Hepatocyte (in vitro differentiated cells): ENCODE data around the gene RUNX1. TPM values are rescaled to one million over a fixed set of nuclear protein-coding genes. Genes with fewer than 3 reads are reported as not detected.

Source experiments
- DNase-seq: peaks from one replicate; pipeline ENCODE4 v3.0.0-alpha.2; 2016; ENCODE audit warnings: low spot score
- H2AFZ ChIP-seq: fragments of 200-600 bp; sonication (generic); 2 replicates; pipeline ENCODE4 v1.6.0; 2016; ENCODE audit warnings: antibody characterized with exemption, mild to moderate bottlenecking
- H3K27ac ChIP-seq: fragments of 200-600 bp; sonication (generic); 2 replicates; pipeline ENCODE4 v1.5.1; 2016; ENCODE audit warnings: mild to moderate bottlenecking
- H3K27me3 ChIP-seq: fragments of 200-600 bp; sonication (generic); 2 replicates; pipeline ENCODE4 v1.6.1; 2016
- H3K36me3 ChIP-seq: fragments of 200-600 bp; sonication (generic); replicated peaks from 2 replicates; pipeline ENCODE4 v1.5.1; 2016; ENCODE audit warnings: low read depth; ENCODE audit not compliant: insufficient read depth
- H3K4me1 ChIP-seq: fragments of 200-600 bp; sonication (generic); 2 replicates; pipeline ENCODE4 v1.5.1; 2016; ENCODE audit warnings: mild to moderate bottlenecking, moderate library complexity; ENCODE audit not compliant: insufficient read depth
- H3K4me2 ChIP-seq: fragments of 200-600 bp; sonication (generic); 2 replicates; pipeline ENCODE4 v1.6.0; 2016
- H3K4me3 ChIP-seq: fragments of 200-600 bp; sonication (generic); 2 replicates; pipeline ENCODE4 v1.5.1; 2016; ENCODE audit warnings: mild to moderate bottlenecking
- H3K79me2 ChIP-seq: fragments of 200-600 bp; sonication (generic); 2 replicates; pipeline ENCODE4 v1.6.0; 2017; ENCODE audit warnings: mild to moderate bottlenecking
- H3K9me2 ChIP-seq: fragments of 200-600 bp; sonication (generic); replicated peaks from 2 replicates; pipeline ENCODE4 v1.6.0; 2017; ENCODE audit warnings: mild to moderate bottlenecking; ENCODE audit not compliant: insufficient read depth
- H3K9me3 ChIP-seq: fragments of 200-600 bp; sonication (generic); 2 replicates; pipeline ENCODE4 v1.5.1; 2016; ENCODE audit warnings: low read depth, mild to moderate bottlenecking
- H4K20me1 ChIP-seq: fragments of 200-600 bp; sonication (generic); 2 replicates; pipeline ENCODE4 v1.6.0; 2016; ENCODE audit warnings: mild to moderate bottlenecking; ENCODE audit not compliant: insufficient read depth, poor library complexity, severe bottlenecking
- EZH2 ChIP-seq: fragments of 200-600 bp; sonication (generic); IDR thresholded peaks from 2 replicates; pipeline ENCODE4 v1.6.1; 2016; ENCODE audit warnings: antibody characterized with exemption, mild to moderate bottlenecking, borderline replicate concordance
- EZH2phosphoT487 ChIP-seq: fragments of 200-600 bp; sonication (generic); IDR thresholded peaks from one replicate; pipeline ENCODE4 v1.6.1; 2018; ENCODE audit warnings: antibody characterized with exemption, mild to moderate bottlenecking, low read depth, moderate library complexity; ENCODE audit not compliant: unreplicated experiment, severe bottlenecking
- WGBS: methylation state at CpG from one replicate; pipeline ENCODE4 v1.1.6; 2016; ENCODE audit warnings: low lambda C conversion rate; ENCODE audit errors: missing lambda C conversion rate; 5-methylcytosine and 5-hydroxymethylcytosine counted together
- polyA plus RNA-seq: library from polyadenylated mRNA; unstranded; fragments of >200 nt; fragmentation: Nextera tagmentation; extraction: Ambion mirVana; gene quantifications from 2 replicates; pipeline ENCODE4 v1.2.1, GENCODE V29; 2016
- total RNA-seq: library from RNA; depleted of rRNA; stranded (reverse); fragments of >200 nt; gene quantifications from 2 replicates; pipeline ENCODE4 v1.2.3, GENCODE V29; 2014
- TF ChIP-seq, protein P1 (sequence below): fragments of 200-600 bp; sonication (generic); IDR thresholded peaks from 2 replicates; pipeline ENCODE4 v1.5.1; 2016; ENCODE audit warnings: antibody characterized with exemption, mild to moderate bottlenecking; ENCODE audit not compliant: poor library complexity

RUNX1 gene
- total and polyA plus RNA-seq, 2 experiments from 2014 or later = 8.5 to 10.9 TPM

DNA sequence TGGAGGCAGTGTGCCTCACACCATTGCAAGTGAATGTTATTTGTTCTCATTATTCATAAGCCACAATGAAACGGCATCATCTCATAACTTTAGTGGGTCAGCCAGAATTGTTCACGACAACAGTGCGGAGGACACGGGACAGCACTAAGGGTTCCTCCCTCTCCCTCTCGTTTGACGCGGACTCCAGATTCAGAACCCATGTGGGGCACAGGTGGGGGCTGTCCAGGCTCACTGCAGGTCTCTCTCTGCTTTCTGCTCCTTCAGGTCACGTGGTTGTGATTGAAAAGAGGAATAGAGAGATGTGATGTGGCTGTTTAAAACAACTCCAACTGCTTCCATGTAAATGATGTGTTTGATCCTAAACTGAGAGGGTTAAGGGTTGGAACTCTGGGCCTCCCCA, 13.5 kb downstream of the RUNX1 start:
- no peaks in the 10 kb centered on the region for H3K9me3 ChIP-seq
- no peak overlapping the region for H3K4me3 ChIP-seq
- no peak overlapping the region for H3K4me2 ChIP-seq
- H4K20me1 ChIP-seq = no peaks in the 10 kb centered on the region
- no peak for DNase-seq
- no peaks in the 10 kb centered on the region for H3K9me2 ChIP-seq
- TF ChIP-seq, protein P1, sequence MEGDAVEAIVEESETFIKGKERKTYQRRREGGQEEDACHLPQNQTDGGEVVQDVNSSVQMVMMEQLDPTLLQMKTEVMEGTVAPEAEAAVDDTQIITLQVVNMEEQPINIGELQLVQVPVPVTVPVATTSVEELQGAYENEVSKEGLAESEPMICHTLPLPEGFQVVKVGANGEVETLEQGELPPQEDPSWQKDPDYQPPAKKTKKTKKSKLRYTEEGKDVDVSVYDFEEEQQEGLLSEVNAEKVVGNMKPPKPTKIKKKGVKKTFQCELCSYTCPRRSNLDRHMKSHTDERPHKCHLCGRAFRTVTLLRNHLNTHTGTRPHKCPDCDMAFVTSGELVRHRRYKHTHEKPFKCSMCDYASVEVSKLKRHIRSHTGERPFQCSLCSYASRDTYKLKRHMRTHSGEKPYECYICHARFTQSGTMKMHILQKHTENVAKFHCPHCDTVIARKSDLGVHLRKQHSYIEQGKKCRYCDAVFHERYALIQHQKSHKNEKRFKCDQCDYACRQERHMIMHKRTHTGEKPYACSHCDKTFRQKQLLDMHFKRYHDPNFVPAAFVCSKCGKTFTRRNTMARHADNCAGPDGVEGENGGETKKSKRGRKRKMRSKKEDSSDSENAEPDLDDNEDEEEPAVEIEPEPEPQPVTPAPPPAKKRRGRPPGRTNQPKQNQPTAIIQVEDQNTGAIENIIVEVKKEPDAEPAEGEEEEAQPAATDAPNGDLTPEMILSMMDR = no peak
- TF ChIP-seq EZH2 (no peak), EZH2phosphoT487 (no peak)
- H3K79me2 ChIP-seq = no peaks in the 10 kb centered on the region
- H2AFZ ChIP-seq = no peak overlapping the region
- no peak overlapping the region for H3K27ac ChIP-seq
- H3K27me3 ChIP-seq = no peaks in the 10 kb centered on the region
- peaks cover 7% of the 10 kb centered on the region for H3K4me1 ChIP-seq
- 91% methylated on average over 8 of the region's 8 CpGs for WGBS
- H3K36me3 ChIP-seq = no peaks in the 10 kb centered on the region

DNA sequence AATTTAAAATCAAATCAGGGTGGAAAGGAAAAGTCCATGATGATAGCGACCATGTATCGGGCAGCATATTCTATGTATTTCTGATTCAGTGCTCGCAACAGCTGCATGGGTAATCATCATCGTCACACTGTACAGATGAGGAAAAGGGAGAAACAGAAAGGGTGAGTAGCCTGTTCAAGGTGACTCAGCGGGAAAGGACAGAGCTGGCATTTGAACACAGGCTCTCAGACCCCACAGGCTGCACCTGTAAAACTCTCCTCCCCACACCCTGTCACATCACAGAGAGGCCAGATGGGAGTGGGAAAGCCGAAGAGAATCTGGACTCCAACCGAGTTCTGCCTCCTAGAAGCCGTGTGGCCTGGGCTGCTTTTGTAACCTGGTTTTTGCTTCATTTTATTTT, 14.0 kb downstream of the RUNX1 start:
- H2AFZ ChIP-seq = no peak overlapping the region
- H3K9me2 ChIP-seq = no peaks in the 10 kb centered on the region
- H3K27ac ChIP-seq = no peak overlapping the region
- no peak for TF ChIP-seq EZH2
- TF ChIP-seq EZH2phosphoT487 = no peak
- TF ChIP-seq, protein P1 = no peak
- no peaks in the 10 kb centered on the region for H3K79me2 ChIP-seq
- no peaks in the 10 kb centered on the region for H4K20me1 ChIP-seq
- no peak overlapping the region for H3K4me2 ChIP-seq
- no peaks in the 10 kb centered on the region for H3K36me3 ChIP-seq
- 95% methylated on average over 8 of the region's 8 CpGs for WGBS
- no peaks in the 10 kb centered on the region for H3K9me3 ChIP-seq
- no peak overlapping the region for H3K4me3 ChIP-seq
- H3K27me3 ChIP-seq = no peaks in the 10 kb centered on the region
- peaks cover 4% of the 10 kb centered on the region for H3K4me1 ChIP-seq
- no peak for DNase-seq

DNA sequence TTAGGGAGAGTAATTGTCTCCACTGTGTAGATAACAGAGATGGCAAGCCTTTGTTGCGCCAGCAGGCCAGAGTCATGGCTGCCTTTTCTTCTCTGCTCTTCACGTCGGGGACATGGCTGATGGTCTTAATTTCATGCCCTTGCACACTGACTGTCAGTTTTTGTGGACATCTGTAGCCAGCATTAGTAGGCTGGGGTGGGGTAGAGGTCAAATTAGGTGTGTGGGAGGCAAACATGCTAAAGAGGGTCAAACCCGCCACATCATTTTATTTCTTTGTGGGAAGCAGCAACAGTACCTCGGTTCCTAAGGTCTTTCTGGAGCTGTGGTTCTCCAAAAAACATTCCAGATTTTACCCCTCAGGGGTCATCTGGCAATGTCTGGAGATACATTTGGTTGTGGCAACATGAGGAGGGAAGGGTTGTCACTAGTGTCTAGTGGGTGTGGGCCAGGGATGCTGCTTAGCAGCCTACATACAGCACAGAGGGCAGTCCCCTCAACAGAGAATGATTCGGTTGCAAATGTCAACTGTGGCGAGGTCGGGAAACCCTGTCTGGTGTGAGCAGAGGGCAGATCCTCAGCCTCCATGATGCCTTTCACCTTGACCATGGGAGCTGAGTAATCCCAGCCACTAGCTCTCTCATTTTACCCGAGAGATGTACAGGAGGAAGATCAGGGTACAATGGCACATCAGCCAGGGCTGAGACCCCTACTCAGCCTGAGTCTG, 14.7 kb downstream of the RUNX1 start:
- no peak overlapping the region for H3K4me2 ChIP-seq
- H3K36me3 ChIP-seq = no peaks in the 10 kb centered on the region
- no peaks in the 10 kb centered on the region for H3K4me1 ChIP-seq
- H3K4me3 ChIP-seq = no peak overlapping the region
- no peak for TF ChIP-seq EZH2phosphoT487
- TF ChIP-seq, protein P1 = no peak
- TF ChIP-seq EZH2 = no peak
- no peak for DNase-seq
- H4K20me1 ChIP-seq = no peaks in the 10 kb centered on the region
- no peaks in the 10 kb centered on the region for H3K9me3 ChIP-seq
- H3K27me3 ChIP-seq = no peaks in the 10 kb centered on the region
- no peaks in the 10 kb centered on the region for H3K79me2 ChIP-seq
- no peaks in the 10 kb centered on the region for H3K9me2 ChIP-seq
- no peak overlapping the region for H3K27ac ChIP-seq
- no peak overlapping the region for H2AFZ ChIP-seq
- WGBS = 96% methylated on average over 9 of the region's 9 CpGs
